HG03064 (cell line): ENCODE data around the gene SDK1.
"Not testable (repeated sequence)": the region's sequence is repeated elsewhere in the genome, so short reads cannot be mapped to it uniquely, and the experiment has no call there.

Experiments used
- ATAC-seq: cut with Tn5 transposase; IDR thresholded peaks from one replicate; pipeline ENCODE4 v1.9.1; 2021; ENCODE audit warnings: low read depth; ENCODE audit not compliant: unreplicated experiment

SDK1 gene

DNA sequence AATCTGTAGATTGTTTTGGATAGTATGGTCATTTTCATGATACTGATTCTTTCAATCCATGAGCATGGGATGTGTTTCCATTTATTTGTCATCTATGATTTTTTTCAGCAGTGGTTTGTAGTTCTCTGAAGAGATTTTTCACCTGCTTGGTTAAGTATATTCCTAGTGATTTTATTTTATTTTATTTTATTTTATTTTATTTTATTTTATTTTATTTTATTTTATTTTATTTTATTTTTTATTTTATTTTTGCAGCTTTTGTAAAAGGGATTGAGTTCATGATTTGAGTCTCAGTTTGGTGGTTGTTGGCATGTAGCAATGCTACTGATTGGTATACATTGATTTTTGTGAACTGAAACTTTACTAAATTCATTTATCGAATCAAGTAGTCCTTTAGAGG, 404.2 kb downstream of the SDK1 start:
- no peak for ATAC-seq

DNA sequence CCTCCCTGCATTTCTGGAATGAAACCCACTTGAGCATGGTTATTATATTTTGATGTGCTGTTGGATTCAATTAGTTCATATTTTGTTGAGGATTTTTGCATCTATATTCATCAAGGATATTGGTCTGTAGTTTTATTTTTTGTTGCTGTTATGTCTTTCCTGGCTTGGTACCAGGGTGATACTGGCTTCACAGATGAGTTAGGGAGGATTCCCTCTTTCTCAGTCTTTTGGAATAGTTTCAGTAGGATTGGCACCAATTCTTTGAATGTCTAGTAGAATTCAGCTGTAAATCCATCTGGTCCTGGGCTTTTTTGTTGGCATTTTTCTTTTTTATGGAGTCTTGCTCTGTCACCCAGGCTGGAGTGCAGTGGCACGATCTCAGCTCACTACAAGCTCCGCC, 405.0 kb downstream of the SDK1 start:
- ATAC-seq, result not testable (repeated sequence)

DNA sequence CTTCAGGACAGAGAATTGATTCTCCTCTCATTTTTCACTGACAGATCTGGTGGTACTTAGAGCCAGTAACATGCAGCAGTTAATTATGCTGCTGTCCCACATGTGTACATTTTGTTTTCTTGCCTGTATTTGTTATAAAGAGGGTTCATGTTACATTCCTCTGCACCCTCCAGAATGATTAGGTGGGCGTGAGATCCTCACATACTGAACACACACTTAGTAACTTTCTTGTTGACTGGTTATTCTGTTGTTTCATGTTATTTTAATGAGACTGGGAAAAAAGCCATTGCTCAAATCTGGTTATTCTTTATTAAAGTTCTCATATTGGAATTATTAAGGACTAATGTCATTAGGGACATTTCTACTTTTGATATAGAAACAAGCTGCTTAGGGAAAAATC, 409.1 kb downstream of the SDK1 start:
- ATAC-seq, result no peak

DNA sequence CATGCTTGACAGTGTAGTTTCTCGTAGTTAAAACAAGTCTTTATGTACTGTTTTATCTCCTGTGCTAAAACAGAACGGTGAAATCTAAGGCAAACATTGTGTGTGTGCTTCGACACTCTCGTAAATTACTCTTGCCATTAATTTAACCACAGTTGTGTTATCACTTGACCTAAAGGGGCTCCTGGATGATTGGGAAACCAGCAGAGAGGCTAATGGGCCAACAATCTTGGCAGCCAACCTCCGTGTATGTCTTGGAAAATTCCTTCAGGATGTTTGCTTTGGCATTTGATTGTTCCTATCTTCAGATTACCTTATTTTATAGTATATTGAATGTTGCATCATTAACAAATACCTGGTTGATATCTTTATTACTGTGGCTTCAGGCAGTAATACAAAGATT, 409.5 kb downstream of the SDK1 start:
- no peak for ATAC-seq

DNA sequence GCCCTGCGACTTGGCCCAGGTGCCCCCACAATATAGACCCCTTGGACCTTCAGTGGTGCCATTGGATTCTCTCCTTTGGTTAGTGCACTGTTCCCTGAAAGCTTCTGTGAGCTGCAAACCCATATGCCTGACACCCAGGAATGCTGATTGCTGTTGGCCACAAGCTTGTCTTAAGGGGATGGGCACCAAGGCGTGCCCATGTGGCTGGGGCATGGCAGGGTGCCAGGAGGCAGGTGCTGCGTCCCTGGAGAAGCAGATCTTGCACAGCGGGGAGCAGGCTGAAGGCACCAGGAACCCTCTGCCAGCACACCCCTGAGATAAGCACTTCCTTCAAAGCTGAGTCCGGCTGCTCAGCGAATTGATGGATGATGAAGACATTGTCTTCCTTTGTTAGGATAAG, 411.8 kb downstream of the SDK1 start:
- ATAC-seq, result no peak

DNA sequence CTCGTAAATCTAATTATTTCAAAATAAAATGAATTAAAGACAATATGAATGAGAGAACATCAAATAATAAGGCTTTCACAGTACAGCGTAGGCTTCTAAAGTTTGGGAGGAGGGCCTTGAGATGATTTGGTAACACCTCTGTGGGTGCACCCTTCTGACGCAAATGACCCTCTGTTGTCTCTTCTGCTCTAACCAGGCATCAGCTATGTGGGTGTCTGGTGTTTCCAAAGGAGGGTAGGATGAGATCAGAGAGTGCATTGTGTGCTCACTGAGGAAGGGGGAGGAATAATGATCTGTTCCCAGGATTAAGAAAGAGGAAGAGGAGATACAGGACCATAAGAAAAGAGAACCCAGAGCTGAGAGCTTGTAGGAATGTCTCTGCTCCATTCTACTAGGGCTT, 420.4 kb downstream of the SDK1 start:
- ATAC-seq, result no peak

DNA sequence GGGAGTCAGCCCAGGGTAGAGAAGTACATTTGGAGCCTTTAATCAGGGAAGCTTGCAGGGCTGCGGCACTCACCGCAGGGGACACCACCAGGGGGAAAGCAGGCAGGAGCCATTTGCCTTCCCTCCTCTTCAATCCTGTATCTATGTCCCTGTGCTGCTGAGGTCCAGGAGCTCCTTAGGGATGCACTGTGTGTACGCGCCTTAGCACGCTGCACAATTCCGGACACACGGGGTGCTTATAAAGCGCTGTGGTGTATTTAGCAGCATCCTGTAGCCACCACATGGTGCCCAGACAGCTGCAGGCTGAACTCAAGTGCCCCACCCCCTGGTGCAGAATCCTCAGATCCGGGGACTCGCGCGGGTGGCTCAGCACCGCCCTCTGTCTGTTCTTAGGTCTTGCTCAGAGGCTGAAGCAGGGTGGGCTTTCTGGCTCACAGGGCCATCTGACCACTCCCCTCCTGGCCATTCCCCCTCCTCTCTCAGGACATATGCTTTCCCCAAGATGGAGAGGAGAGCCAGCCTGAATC, 421.4 kb downstream of the SDK1 start:
- no peak for ATAC-seq

DNA sequence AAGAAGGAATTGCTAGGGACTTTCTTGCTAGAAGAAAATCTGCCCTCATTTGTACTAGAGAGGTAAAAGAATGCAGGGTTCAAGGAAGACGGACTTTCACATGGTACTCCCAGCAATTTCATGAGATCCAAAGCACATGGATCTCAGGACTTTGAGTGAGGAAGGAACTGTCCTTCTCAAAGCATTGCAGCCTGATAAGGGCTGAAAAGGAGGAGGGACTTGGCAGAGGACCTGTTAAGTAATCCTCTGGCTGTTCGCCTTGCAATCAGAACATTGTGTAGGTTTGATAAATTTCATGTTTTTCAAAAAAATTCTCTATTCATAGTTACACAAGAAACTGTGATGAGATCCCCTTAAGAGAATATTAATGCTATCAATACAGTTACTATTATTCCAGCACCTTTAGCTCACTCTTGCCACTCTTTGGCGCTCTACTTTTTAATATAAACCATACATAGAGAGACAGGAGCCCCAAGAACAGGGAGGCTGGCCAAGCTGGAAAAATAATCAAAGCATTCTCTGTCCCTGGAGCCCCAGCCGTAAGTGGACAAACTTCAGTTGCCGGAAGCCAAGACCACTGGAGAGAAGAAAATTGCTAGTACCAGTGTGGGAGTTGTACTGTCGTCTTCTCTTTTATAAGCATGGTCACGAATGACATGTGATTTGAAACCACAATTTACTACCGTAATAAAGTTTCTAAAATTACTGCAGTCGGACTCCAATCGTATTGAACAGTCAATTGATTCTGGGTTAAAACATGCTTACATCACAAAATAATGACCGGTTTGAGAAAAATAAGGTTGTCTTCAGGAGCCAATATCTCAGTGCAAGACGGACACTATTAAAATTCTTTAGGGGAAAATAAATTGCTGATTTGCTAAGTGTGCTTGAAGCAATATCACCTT, 424.4 kb downstream of the SDK1 start:
- ATAC-seq, result no peak

DNA sequence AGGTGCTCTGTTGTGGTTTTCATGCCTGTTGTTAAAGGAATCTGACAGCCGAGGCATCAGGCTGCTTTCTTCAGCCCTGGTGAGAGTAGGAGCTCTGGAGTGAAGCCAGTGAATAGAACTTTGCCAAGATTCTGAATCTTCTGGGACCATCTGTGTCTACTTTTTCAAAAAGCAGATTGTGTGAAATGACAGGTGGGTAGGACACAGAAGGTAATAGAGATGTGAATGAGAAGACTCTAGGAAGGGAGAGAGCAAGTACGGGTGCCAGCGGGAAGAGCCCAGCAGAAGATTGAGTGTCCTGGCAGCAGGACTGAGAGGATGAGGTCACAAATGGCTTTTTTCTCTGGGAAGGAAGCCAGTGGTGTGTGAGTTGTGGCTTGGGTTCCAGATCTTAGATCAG, 429.2 kb downstream of the SDK1 start:
- ATAC-seq, result no peak

DNA sequence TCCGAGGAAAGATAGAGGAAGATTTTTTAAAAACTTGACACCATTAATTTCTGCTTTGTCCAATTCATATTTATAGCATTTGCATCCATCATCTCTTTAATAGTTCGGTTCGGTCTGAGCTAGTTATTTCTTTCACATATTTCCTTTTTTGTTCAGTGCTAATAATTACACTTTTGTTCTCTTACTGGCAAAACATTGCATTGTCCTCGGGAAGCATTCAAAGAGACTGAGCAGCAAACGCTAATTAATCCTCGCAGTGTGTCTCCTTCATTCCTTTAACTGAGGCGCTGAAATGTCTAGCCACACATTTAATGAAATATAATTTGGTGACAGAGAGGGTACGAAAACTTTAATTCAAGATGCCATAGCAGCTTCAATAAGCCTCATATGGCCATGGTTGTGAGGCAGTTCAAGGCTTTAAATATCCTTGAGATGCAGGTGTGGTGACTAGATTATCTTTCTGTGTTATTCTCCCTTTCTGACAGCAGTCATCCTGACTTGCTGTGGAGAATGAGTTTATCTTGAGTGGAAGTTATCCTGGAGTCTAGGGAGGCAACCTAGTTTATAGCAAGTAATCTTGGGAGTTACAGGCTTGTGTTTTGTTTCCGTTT, 431.4 kb downstream of the SDK1 start:
- ATAC-seq, result no peak

DNA sequence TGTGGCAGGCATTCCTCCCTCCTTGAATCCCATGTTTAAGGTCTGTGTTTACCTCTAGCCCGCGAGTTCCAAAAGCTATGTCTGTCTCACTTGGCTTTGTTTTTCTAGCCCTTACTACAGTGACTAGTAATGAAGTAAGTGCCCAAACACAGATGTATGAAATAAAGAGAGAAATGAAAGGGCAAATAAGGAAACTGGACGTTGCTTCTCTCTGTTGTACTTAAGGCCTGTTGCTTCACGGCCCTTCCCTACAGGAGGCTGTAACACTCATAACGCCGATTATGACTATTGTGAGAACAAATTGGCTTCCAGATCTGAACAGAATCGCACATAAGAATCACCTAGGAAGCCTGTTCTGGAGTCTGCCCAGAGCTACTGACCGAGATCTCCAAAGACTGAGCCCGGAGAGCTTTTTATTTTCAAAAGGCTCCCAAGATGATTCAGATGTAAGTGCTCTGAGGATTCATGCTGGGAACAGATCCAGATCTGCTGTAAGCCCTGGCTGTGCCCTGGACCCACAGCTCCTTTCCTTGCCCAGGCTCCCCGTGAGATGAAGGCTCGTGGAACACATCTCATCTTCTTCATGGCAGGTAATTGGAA, 432.6 kb downstream of the SDK1 start:
- ATAC-seq, result no peak

DNA sequence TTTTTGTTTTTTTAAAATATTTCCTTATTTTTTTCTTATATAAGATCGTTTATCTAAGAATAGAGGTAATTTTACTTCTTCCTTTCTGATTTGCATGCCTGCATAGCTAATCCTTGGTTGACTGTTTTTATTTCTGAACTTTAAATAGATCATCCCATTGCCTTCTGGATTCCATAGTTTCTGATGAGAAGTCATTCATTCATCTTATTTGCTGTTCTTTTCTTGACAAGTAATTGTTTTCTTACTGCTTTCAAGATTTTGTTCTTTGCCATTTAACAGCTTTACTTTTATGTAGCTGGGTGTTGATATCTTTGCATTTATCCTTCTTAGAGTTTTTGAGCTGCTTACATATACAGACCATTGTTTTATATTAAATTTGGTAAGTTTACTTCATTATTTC, 437.9 kb downstream of the SDK1 start:
- no peak for ATAC-seq

DNA sequence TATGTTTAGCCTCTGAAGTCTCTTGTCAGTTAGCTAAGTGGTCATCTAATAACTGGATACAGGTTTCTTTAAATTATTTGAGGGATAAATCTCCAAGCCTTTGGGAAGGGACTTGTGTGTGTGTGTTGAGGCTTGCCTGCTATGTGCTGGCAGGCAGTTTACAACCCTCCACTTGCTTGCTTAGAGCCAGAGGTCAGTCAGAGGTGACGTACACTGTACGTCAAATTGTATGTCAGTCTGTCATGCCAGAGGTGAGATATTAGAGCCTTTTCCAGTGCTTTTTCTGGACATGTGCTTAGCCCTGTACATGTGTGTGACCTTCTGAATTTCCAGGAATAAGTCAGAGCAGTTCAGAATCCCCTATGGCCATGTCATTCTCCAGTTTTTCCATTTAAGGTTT, 438.9 kb downstream of the SDK1 start:
- ATAC-seq, result no peak

DNA sequence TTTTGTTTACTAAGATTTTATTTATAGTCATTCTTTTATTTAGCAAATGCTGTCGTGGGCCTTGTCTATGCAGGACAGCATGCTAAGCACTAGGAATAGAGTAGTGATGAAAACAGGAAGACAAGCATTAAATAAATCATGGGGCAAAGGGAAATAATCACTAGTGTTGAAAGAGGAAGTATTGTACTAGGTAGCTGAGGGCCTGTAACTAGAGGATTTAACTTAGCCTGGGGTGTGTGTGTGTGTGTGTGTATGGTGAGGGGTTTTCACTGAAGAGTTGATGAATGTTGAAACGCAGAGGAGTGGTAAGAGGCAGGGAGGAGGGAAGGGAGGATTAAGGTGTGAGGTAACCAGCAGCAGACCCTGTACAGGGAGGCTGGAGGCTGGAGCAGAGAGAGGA, 446.4 kb downstream of the SDK1 start:
- no peak for ATAC-seq

DNA sequence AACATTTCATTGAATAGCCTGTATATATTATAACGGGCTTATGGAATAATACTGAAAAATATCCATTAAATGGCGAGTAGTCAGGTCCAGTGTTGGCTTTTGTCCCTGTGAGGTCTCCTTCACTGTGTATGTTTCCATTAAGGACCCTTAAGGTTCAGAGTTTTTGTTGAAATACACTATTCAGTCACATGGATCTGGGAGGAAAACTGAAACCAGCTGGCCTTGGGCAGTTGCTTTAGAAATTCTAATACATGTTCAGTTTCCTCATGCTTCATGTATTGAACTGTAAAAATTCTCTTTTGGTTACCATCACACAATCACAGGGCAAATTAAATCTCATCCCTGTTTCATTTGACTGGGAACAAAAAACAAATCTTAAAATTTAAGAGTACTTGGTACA, 447.3 kb downstream of the SDK1 start:
- no peak for ATAC-seq

DNA sequence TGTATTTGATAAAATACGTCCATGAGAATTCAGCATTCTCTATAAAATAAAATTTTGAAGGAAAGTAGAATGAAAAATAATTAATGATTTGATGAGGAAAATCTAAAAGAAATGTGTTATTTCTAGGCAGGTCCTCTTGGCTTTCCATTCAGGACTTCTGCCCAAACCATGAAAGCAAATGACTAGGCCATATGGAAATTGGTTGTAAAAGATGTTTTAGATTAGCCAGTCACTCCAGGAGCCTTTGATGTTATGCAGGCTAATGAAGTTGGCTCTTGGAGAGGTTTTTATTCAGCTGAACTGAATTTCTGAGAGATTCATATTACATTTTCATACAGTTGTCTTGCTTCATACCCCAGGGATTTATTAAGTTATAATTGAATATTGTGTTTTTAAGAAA, 452.8 kb downstream of the SDK1 start:
- ATAC-seq, result no peak

DNA sequence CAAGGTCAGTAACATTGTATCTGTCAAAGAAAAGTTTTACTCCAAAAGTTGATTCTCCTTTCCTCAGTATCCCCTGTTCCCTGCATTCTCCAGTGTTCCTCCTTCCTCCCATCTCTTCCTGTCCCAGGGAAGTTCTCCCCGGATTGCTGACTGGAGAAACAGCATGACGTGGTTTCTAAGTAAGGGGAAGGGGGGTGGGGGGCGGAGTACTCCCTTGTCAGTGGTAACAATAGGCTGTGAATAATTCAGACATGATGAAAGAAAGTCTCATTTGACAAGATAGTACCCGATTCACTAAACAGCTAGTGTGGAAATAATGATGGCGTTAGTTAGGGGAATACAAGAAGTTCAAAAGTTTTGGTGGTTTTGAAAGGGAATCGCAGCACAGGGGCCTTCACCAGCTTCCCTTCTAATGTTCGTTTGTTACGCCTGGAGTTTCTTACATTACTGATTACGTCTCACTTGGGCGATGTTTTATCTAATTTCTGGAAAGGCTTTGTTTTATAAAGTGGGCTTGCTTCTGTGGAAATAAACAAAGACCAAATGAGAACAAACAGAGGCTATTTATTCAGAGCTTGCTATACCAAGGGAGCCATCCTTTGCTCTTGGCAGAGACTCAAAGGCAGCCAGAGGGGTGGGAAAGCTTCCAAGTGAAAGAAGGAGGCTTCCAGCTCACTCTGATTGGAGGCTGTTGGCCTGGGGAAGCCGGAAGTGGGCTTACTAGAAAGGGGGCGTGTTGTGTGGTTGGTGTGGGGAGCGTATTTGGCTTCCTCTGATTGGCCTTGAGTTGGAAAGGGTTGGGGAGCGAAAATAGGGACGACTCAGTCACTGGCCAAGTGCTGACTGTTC, 453.7 kb downstream of the SDK1 start:
- no peak for ATAC-seq

DNA sequence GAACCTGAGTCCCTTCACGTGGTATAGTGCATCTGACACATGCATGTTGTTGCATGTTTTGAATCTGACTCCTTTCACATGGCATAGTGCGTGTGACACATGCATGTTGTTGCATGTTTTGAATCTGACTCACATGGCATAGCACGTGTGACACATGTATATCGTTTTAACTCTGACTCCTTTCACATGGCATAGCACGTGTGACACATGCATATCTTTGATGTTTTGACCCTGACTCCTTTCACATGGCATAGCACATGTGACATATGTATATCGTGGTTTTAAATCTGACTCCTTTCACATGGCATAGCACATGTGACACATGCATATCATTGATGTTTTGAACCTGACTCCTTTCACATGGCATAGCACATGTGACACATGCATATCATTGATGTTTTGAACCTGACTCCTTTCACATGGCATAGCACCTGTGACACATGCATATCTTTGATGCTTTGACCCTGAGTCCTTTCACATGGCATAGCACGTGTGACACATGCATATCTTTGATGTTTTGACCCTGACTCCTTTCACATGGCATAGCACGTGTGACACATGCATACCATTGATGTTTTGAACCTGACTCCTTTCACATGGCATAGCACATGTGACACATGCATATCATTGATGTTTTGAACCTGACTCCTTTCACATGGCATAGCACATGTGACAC, 454.9 kb downstream of the SDK1 start:
- not testable (repeated sequence) for ATAC-seq

DNA sequence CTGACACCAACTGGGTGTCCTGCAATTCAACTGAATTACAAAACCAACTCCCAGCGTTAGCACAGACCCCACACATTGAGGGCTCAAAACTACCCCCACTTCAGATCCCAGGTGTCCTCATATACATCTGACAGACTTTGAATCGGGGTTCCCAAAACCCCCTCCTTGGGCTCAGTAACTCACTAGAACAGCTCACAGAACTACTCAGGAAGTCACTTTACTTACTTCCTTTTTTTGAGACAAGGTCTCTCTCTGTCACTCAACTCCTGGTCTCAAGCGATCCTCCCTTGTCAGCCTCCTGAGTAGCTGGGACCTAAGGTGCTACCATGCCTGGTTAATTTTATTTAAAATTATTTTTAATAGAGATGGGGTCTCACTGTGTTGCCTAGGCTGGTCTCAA, 456.0 kb downstream of the SDK1 start:
- no peak for ATAC-seq

DNA sequence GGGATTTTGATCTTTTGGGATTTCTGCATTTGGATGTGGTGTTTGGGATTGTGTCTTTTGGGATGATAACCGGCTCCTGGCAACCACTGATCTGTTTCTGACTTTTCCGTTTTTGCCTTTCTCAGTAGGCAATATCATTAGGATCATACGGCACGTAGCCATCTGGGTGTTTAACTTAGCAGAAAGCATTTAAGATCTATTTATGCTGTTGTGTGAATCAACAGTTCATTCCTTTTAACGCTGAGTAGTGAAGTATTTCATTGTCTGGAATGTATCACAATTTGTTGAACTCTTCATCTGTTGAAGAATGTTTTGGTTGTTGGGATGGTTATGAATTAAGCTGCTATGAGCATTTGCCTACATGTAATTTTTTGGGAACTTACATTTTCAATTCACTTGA, 459.6 kb downstream of the SDK1 start:
- no peak for ATAC-seq
